Stromal cell of bone marrow (primary cell): ENCODE data around the gene NSDHL.

Experiments
- DNase-seq: peaks from one replicate; pipeline ENCODE4 v3.0.0-alpha.2; 2012; ENCODE audit warnings: low read depth

NSDHL gene

GRCh38 chrX:152915541-152916241, 84.8 kb downstream of the NSDHL start:
- no peak for DNase-seq

- no peak for DNase-seq
Observed at GRCh38 chrX:152917656-152918579, 87.1 kb downstream of the NSDHL start.

DNA sequence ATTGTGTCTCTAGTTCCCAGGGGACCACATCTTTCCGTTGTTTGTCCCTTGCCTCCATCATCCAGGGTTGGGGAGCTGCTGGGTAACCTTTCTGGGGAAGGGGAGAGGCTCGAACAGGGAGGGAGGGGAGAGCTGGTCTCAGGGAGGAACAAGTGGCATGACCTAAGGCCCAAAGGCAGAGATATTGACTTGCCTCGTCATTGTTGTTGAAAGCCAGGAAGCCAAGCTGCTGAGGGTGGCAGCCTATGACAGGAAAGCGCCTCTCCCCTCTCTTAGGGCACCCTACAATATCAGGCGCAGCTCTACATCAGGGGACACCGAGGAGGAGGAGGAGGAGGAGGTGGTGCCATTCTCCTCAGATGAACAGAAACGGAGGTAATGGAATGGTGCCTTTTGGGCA, 87.8 kb downstream of the NSDHL start:
- no peak for DNase-seq
